Measurements from ENCODE around the gene AGAP1. TPM values are rescaled to one million over a fixed set of nuclear protein-coding genes. Genes with fewer than 3 reads are reported as not detected.
"Not testable (repeated sequence)": the region's sequence is repeated elsewhere in the genome, so short reads cannot be mapped to it uniquely, and the experiment has no call there.

Gene AGAP1
- total RNA-seq, 1 donor from 2014 or later: 47.2 TPM

DNA sequence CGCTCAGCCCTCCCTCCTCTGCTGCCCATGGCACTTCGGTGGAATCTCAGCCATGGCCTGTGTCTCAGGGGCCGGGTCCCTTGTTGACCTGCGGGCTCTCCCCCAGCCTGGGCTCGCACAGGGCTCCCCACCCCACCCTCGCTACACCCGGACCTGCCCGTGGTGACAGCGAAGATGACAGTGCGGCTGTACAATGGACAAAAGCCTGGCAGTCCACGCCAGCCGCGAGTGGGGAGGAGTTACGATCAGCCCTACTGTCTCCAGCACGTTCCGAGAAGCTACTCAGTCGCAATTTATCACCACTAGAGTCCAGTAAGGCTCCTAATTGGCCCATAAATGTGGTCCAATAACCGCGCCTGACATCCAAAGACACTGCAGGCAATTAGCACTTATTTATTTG is 642.7 kb downstream of the AGAP1 start:
- Mint-ChIP-seq H3K4me1 (ENCODE audit: low read depth) (no peaks in the 10 kb centered on the region), H3K4me3 (ENCODE audit: low read depth) (no peak overlapping the region), H3K27ac (no peak overlapping the region), H3K27me3 (peaks cover 6% of the 10 kb centered on the region), H3K9me3 (ENCODE audit: low read depth) (no peaks in the 10 kb centered on the region), H3K36me3 (ENCODE audit: insufficient read depth) (peaks cover 6% of the 10 kb centered on the region)
- DNase-seq (ENCODE audit: low spot score, unreplicated experiment): no peak
- TF ChIP-seq CTCF (IDR thresholded peaks at IDR 0.05; ENCODE audit: unreplicated experiment): no peak

DNA sequence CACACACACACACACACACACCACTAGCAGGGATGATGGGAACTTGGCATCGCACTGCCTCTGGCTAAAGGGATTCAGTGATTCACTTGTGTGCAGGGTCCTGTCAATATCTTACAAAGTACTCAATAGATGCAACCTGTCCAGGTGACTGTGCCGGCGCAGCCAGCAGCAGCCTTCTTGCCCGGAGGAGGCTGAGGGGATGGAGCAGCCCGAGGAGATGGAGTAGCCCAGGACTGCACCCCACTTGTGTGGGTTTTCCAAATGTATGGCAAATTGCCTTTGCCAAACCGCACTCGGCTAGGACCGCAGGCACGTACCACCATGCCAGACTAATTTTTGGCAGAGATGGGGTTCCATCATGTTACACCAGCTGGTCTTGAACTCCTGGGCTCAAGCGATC is 643.2 kb downstream of the AGAP1 start:
- no peak for TF ChIP-seq CTCF (IDR thresholded peaks at IDR 0.05; ENCODE audit: unreplicated experiment)
- Mint-ChIP-seq H3K9me3 (ENCODE audit: low read depth) (no peaks in the 10 kb centered on the region), H3K27me3 (peaks cover 7% of the 10 kb centered on the region), H3K4me1 (ENCODE audit: low read depth) (no peaks in the 10 kb centered on the region), H3K36me3 (ENCODE audit: insufficient read depth) (peaks cover 4% of the 10 kb centered on the region), H3K4me3 (ENCODE audit: low read depth) (no peak overlapping the region), H3K27ac (no peak overlapping the region)
- no peak for DNase-seq (ENCODE audit: low spot score, unreplicated experiment)

GRCh38 chr2:236141616-236142015 is 647.8 kb downstream of the AGAP1 start:
- H3K36me3 Mint-ChIP-seq (ENCODE audit: insufficient read depth); H3K27ac Mint-ChIP-seq; DNase-seq (ENCODE audit: low spot score, unreplicated experiment); H3K9me3 Mint-ChIP-seq (ENCODE audit: low read depth); H3K4me3 Mint-ChIP-seq (ENCODE audit: low read depth); H3K4me1 Mint-ChIP-seq (ENCODE audit: low read depth): not testable (repeated sequence)
- H3K27me3 Mint-ChIP-seq: peaks cover 36% of the 10 kb centered on the region

- Mint-ChIP-seq H3K27me3 (peaks cover 36% of the 10 kb centered on the region), H3K4me1 (ENCODE audit: low read depth) (no peaks in the 10 kb centered on the region), H3K9me3 (ENCODE audit: low read depth) (no peaks in the 10 kb centered on the region), H3K36me3 (ENCODE audit: insufficient read depth) (no peaks in the 10 kb centered on the region), H3K27ac (no peak overlapping the region), H3K4me3 (ENCODE audit: low read depth) (no peak overlapping the region)
- no peak for TF ChIP-seq CTCF (IDR thresholded peaks at IDR 0.05; ENCODE audit: unreplicated experiment)
- no peak for DNase-seq (ENCODE audit: low spot score, unreplicated experiment)
These were observed 650.0 kb downstream of the AGAP1 start for GRCh38 chr2:236143811-236144210.

DNA sequence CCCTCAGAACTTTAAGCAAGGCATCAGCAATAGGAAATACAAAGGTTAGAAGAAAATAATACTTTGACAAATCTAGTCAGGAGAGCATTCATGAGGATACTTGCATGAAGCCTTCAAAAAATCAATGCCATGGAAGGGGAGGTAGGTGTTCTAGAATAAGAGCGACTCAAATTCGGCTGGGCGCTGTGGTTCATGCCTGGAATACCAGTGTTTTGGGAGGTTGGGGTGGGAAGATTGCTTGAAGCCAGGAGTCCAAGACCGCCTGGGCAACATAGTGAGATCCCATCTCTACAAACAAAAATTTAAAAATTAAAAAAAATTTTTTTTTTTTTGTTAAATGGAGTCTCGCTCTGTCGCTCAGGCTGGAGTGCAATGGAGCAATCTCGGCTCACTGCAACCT is 652.6 kb downstream of the AGAP1 start:
- Mint-ChIP-seq H3K9me3 (ENCODE audit: low read depth) (peaks cover 4% of the 10 kb centered on the region), H3K27me3 (peaks cover 34% of the 10 kb centered on the region), H3K36me3 (ENCODE audit: insufficient read depth) (peaks cover 1% of the 10 kb centered on the region), H3K27ac (no peak overlapping the region), H3K4me3 (ENCODE audit: low read depth) (no peak overlapping the region), H3K4me1 (ENCODE audit: low read depth) (no peaks in the 10 kb centered on the region)
- no peak for TF ChIP-seq CTCF (IDR thresholded peaks at IDR 0.05; ENCODE audit: unreplicated experiment)
- DNase-seq (ENCODE audit: low spot score, unreplicated experiment): no peak

- DNase-seq (ENCODE audit: low spot score, unreplicated experiment): no peak
- Mint-ChIP-seq H3K9me3 (ENCODE audit: low read depth) (peaks cover 8% of the 10 kb centered on the region), H3K4me3 (ENCODE audit: low read depth) (no peak overlapping the region), H3K4me1 (ENCODE audit: low read depth) (peaks cover 2% of the 10 kb centered on the region), H3K27me3 (peaks cover 57% of the 10 kb centered on the region), H3K27ac (no peak overlapping the region), H3K36me3 (ENCODE audit: insufficient read depth) (no peaks in the 10 kb centered on the region)
- no peak for TF ChIP-seq CTCF (IDR thresholded peaks at IDR 0.05; ENCODE audit: unreplicated experiment)
These were observed 661.6 kb downstream of the AGAP1 start for GRCh38 chr2:236155406-236155805.

Measured in progenitor cell of endocrine pancreas (in vitro differentiated cells).